HCT116 (cell line): ENCODE measurements around the gene UTS2B.

Source experiments
- EZH2 ChIP-seq: fragments of 200-600 bp; sonication (generic); IDR thresholded peaks from 2 replicates; pipeline ENCODE4 v1.6.1; 2017; ENCODE audit warnings: antibody characterized with exemption, mixed run types
- POLR2A ChIP-seq: IDR thresholded peaks from 2 replicates; pipeline ENCODE4 v1.7.0; 2011; ENCODE audit warnings: borderline replicate concordance; ENCODE audit not compliant: insufficient read depth, insufficient read length; ENCODE audit errors: extremely low read depth
- TF ChIP-seq, protein P1 (sequence below), 3 experiments: fragments of 200-600 bp in 1 of 3; sonication (generic) in 1 of 3; IDR thresholded peaks in 2 of 3; conservative IDR thresholded peaks in 1 of 3; 2 replicates each; pipeline ENCODE4 v1.5.1; 2012 to 2017; ENCODE audit warnings: low read depth in 2 of 3, low read length in 2 of 3, antibody characterized with exemption in 1 of 3, borderline replicate concordance in 1 of 3, control low read depth in 1 of 3, mild to moderate bottlenecking in 1 of 3, mixed read lengths in 1 of 3, mixed run types in 1 of 3, moderate library complexity in 1 of 3; ENCODE audit not compliant: insufficient read depth in 1 of 3
- TF ChIP-seq, protein P2 (sequence below): IDR thresholded peaks from 2 replicates; pipeline ENCODE4 v1.6.1; 2012

DNA sequence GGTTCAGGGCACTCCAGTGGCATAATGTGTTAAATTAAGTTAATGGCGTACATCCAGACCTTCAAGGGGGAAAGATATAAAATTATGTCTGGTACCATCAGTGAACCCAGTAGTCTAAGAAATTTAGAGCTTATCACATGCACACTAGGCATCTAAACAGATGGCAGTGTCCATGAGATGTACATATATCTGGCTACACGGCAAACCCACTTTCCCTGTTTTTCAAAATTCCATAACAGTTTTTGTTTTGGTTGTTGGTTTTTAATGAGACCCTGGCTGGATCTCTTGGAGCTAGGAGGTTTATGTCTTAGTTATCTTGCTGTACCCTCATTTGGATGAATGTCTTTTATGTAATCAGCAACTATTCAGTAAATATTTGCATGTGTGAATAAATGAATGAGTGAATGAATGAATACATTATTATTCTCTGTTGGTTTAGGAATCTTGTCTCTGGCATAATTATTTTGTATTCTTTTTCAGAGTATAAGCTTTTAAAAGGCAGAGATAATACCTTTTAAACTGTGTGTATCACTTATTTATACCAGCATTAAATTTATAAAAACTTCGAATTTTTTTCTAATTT lies 3.1 kb upstream of the UTS2B start:
- TF ChIP-seq, protein P1, sequence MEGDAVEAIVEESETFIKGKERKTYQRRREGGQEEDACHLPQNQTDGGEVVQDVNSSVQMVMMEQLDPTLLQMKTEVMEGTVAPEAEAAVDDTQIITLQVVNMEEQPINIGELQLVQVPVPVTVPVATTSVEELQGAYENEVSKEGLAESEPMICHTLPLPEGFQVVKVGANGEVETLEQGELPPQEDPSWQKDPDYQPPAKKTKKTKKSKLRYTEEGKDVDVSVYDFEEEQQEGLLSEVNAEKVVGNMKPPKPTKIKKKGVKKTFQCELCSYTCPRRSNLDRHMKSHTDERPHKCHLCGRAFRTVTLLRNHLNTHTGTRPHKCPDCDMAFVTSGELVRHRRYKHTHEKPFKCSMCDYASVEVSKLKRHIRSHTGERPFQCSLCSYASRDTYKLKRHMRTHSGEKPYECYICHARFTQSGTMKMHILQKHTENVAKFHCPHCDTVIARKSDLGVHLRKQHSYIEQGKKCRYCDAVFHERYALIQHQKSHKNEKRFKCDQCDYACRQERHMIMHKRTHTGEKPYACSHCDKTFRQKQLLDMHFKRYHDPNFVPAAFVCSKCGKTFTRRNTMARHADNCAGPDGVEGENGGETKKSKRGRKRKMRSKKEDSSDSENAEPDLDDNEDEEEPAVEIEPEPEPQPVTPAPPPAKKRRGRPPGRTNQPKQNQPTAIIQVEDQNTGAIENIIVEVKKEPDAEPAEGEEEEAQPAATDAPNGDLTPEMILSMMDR (IDR thresholded peaks at IDR 0.05 in 2 of 3, conservative IDR thresholded peaks at IDR 0.05 in 1 of 3; ENCODE audit: borderline replicate concordance in 1 of 3, insufficient read depth in 1 of 3, low read depth in 2 of 3, low read length in 2 of 3): no peak
- no peak for TF ChIP-seq POLR2A
- no peak for TF ChIP-seq EZH2
- TF ChIP-seq, protein P2, sequence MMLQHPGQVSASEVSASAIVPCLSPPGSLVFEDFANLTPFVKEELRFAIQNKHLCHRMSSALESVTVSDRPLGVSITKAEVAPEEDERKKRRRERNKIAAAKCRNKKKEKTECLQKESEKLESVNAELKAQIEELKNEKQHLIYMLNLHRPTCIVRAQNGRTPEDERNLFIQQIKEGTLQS: no peak
